Activated T-helper 1 cell treated with anti-CD3 and anti-CD28 coated beads, Interleukin-2, amount 50 U/mL, for 16 hours (primary cell): ENCODE results near the gene A2M.

Experiments used
- DNase-seq, 2 donors: peaks; one replicate each; pipeline ENCODE4 v3.0.0-alpha.2; 2020; ENCODE audit warnings: low read depth in 1 of 2, low spot score in 1 of 2

A2M gene

DNA sequence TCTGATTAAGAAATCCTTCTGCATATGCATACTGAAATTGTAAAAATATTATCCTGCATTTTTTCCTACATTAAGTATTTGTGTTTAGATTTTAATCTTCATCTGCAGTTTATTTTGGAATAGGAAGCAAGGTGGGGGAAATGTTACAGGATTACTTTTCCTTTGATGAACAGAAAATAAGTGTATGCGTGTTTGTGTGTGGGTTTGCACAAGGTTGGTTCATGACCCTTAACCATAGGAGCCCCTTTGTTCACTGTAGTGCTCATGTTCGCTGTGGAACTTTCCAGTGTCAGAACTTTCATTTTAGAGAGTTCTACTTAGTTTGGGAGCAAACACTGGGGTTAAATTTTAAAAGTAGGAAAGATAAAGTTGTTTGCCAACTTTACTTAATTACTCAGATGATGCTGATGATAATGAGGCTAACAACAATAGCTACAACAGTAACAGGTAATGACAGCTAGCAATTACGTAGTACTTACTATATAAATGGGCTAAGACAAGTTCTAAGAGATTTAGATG lies 6.4 kb upstream of the A2M start:
- no peak for DNase-seq

GRCh38 chr12:9120487-9121184 lies 4.9 kb upstream of the A2M start:
- DNase-seq = no peak

DNA sequence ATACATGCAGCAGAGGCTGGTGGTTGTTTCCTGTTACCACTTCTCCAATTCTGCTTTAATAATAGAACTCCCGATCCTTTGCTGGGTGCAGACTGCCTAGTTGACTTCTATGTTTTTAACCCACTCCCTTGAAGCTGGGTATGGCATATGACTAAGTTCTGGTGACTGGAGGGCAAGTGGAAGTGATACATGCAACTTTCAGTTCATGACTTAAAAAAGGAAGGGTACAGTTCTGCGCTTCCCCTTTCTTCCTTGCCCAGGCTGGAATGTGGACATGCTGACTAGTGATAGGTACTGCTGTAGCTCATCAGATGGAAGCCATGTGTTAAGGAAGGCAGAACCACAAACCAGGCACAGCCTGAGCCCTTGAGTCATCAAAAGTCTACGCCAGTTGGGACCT lies 2.4 kb upstream of the A2M start:
- no peak for DNase-seq

- no peak for DNase-seq
These were observed 773 bp downstream of the A2M start for GRCh38 chr12:9114946-9115345.

DNA sequence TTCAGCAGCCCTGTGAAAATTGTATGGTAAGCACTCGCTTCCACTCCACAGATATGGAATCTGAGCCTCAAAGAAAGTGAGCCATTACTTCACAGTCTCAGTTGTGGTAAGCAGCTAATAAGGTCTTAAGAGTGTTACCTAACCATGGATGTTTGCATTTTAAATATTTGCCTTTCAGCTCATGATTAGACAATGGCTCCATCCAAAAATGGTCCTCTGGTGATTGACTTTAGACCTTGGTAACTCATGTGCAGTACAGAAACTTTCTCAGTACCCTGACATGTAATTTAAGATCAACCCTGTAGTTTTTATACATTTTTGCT lies 1.8 kb downstream of the A2M start:
- DNase-seq = no peak

DNA sequence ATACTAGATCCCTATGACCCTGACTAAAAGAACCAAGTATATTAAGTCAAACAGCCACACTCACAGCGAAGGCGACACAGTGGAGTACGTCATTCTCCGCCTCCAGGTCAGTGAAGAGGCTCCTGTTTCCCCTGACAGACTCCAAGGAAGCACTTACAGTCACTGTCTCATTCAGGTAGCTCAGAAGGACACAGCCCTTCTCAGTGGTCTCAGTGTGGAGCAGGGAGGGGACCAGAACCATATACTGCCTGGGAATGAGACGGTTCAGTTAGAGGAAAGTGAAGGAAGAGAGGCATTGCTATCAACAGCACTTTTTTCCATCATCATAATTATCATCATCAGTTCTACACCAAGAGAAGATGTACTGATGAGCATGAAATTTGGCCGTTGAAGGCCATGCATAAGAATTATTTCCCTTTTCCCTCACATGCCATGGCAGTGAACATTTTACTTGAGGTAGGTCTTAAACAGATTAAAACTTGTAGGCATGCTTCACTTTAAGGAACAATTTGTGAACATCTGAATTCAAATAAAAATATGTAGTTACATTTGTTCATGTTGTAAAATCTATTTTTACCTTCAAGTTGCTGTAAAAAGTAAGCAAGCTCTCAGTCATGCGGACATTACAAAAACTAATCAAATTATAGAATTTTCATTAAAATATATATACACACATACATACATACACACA lies 2.3 kb downstream of the A2M start:
- no peak for DNase-seq

DNA sequence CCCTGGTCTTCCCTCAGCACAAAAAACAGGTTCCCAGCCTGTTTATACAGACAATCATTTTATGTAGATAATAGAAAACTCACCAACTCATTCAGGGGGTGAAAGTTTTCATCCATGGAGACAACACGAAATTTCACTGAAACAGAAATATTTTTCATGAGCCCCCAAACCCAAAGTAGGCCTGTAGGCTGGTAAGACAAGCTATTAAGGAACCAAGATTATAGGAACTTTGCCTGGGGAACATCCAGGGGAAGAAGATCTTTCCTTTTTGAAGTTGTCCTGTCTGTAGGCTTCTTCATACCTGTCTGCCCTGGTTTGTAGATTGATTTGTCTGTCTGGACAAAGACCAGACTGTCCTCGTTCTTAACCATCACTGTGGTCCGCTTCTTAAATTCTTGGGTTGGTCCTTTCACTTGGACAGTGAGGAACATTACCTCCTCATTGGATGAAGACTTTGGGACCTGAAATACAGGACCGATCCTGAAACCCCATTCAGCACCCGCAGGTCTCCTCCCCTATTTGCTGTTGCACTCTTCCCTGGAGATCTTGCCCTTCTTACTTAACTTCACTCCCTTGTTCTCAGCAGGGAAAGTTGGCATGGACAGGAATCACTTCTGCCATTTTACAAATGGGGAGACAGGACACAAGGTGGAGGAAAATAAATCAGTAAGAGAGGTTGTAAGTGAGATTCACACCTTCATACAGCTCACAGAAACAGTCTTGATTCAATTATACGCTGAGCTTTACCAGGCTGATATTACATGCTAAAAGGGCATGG lies 3.5 kb downstream of the A2M start:
- DNase-seq = no peak

GRCh38 chr12:9111525-9111924 lies 4.2 kb downstream of the A2M start:
- no peak for DNase-seq

GRCh38 chr12:9109737-9110491 lies 5.8 kb downstream of the A2M start:
- no peak for DNase-seq

DNA sequence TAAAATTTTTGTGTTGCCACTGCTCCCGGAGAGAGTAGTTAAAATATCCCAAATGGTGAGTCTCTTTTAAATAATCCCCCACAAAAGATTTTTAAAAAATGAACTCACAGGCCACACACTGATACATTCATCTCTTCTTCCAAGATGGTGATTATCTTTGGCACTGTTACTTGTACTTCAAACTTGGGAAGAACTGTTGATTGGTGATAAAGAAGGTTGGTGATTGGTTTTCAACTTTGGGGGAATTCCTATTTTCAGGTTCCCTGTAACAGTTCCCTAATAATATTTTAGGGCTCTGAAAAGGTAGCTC lies 6.6 kb downstream of the A2M start:
- no peak for DNase-seq

- no peak for DNase-seq
These were observed 7.1 kb downstream of the A2M start for GRCh38 chr12:9108504-9109212.

- DNase-seq = no peak
These were observed 8.2 kb downstream of the A2M start for GRCh38 chr12:9107542-9107873.

DNA sequence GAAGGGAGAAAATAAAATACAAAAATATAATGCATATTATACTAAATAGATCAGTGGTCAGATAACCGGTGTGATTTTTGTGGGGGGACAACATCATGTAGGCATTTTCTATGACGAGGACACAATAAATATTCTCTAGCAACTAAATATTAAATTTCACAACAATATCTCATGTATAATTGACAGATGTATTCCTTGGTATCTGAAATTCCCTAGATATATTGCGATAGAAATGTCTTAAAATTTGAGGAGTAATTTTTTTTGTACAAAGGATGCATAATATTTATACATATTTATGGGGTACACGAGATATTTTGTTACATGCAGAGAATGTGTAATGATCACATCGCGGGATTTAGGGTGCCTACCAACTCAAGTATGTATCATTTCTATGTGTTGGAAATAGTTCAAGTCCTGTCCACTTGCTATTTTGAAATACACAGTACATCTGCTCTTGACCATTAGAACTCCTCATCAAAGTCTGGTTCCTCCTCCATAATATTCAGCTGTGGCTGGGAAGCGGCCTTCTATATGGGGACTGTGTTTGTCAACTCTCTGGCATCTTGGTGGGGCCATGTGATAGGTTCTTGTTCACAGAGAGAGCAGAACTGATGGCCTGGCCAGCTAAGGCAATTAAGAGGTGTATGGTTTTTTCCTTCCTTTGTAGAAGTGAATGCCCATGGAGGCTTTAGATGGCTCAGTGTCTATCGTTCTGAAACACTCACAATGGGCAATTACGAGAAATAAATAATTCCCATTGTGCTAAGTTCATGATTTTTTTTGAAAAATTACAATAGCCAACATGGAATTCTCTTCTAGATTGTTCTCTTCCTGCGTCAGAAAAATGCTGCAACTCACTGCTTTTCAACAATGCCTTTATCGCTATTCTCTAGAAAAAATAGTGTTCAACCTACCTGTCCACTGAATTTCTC lies 8.8 kb downstream of the A2M start:
- no peak for DNase-seq

- no peak for DNase-seq
These were observed 9.7 kb downstream of the A2M start for GRCh38 chr12:9106067-9106466.

DNA sequence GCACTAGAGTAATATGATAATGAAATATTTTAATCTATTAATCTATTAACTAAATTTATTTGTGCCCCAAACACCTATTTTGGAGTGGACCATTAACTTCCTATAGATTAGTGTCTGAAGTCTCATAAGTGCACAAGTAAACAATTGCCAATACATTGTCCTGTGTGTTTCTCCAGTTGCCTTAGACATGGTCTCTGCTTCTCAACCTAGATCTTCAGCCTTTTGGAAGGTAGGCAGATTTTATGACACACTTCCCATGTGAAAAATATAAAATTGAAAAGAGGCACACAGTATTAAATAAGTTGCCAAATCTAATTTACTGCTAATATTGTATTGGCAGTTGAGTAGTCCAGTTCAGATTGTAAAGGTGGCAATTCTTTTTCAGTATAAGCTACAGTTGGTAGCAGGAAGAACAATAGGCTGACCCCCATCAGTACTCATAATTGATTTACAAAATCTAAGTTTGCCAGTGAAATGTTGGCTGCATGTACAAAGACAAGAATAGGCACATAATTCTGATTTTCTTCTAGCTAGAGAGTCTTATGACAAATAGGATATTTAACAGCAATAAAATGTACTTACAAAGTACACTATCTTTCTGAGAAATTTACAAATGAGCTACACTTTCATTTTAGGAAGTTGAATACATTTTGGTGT lies 10.8 kb downstream of the A2M start:
- no peak for DNase-seq

DNA sequence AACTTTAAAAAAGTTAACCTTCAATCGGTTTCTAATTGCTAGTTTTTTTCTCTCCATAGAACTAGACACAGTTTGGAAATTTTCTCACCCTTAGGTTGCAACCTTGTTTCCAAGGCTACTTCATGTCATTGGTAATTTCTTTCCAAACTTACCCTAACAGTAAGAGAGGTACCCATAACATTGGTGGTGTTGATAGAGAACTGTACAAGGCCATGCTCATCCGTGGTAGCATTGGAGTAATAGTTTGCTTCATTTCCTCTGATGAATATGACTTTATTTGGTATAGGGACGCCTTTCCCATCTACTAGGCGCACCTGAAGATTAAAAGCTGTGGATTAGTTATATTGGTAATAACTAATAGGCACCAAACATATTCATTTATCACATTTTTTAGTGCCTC lies 11.6 kb downstream of the A2M start:
- no peak for DNase-seq

GRCh38 chr12:9103050-9103849 lies 12.5 kb downstream of the A2M start:
- no peak for DNase-seq

GRCh38 chr12:9101018-9101687 lies 14.6 kb downstream of the A2M start:
- no peak for DNase-seq
